GM12878 (cell line): ENCODE measurements around the gene TNFRSF8.

Source experiments
- CHD2 ChIP-seq: IDR thresholded peaks from 2 replicates; pipeline ENCODE4 v1.6.1; 2011; ENCODE audit warnings: low read depth, low read length, improper control_type of control experiment, borderline replicate concordance
- CREB1 ChIP-seq: IDR thresholded peaks from 2 replicates; pipeline ENCODE4 v1.6.1; 2012; ENCODE audit warnings: low read depth, mild to moderate bottlenecking, inconsistent platforms
- EP300 ChIP-seq, 2 experiments: fragments of 150-350 bp in 1 of 2; IDR thresholded peaks; 2 replicates each; pipeline ENCODE4 v1.6.1; 2011 to 2012; ENCODE audit warnings: low read depth in 2 of 2, low read length in 2 of 2, borderline replicate concordance in 1 of 2, improper control_type of control experiment in 1 of 2, inconsistent platforms in 1 of 2; ENCODE audit not compliant: control insufficient read depth in 1 of 2
- HDAC6 ChIP-seq: fragments of 200-600 bp; sonication (generic); IDR thresholded peaks from one replicate; pipeline ENCODE4 v1.8.0; 2017; ENCODE audit warnings: antibody characterized with exemption; ENCODE audit not compliant: unreplicated experiment
- JUNB ChIP-seq: IDR thresholded peaks from 2 replicates; pipeline ENCODE4 v1.6.1; 2016; ENCODE audit warnings: antibody characterized with exemption, mild to moderate bottlenecking
- POLR2A ChIP-seq: IDR thresholded peaks from 2 replicates; pipeline ENCODE4 v1.6.1; 2011; ENCODE audit warnings: low read depth, mild to moderate bottlenecking, low read length
- POLR2AphosphoS2 ChIP-seq: IDR thresholded peaks from 2 replicates; pipeline ENCODE4 v1.6.1; 2011; ENCODE audit warnings: low read depth, mild to moderate bottlenecking, low read length, improper control_type of control experiment, moderate library complexity
- TF ChIP-seq, protein P1 (sequence below): IDR thresholded peaks from 2 replicates; pipeline ENCODE4 v1.6.1; 2011; ENCODE audit warnings: low read depth, low read length, improper control_type of control experiment, borderline replicate concordance

DNA sequence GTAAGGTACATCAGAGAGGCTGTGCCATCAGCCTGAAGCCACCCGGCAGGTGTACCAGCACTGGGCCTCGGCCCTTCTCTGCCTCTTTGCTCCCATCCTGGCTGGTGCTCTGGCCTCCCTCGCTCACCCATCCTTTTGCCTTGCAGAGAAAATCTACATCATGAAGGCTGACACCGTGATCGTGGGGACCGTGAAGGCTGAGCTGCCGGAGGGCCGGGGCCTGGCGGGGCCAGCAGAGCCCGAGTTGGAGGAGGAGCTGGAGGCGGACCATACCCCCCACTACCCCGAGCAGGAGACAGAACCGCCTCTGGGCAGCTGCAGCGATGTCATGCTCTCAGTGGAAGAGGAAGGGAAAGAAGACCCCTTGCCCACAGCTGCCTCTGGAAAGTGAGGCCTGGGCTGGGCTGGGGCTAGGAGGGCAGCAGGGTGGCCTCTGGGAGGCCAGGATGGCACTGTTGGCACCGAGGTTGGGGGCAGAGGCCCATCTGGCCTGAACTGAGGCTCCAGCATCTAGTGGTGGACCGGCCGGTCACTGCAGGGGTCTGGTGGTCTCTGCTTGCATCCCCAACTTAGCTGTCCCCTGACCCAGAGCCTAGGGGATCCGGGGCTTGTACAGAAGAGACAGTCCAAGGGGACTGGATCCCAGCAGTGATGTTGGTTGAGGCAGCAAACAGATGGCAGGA lies 79.2 kb downstream of the TNFRSF8 start:
- TF ChIP-seq JUNB (no peak), EP300 (IDR thresholded peaks at IDR 0.05; ENCODE audit: borderline replicate concordance in 1 of 2, control insufficient read depth in 1 of 2, low read depth in 2 of 2, low read length in 2 of 2) (no peak), HDAC6 (no peak), CREB1 (no peak), POLR2A (0 out of 2 replicates have a peak, but pooled peaks have one; percentile 31), POLR2AphosphoS2 (no peak), CHD2 (no peak)
- TF ChIP-seq, protein P1, sequence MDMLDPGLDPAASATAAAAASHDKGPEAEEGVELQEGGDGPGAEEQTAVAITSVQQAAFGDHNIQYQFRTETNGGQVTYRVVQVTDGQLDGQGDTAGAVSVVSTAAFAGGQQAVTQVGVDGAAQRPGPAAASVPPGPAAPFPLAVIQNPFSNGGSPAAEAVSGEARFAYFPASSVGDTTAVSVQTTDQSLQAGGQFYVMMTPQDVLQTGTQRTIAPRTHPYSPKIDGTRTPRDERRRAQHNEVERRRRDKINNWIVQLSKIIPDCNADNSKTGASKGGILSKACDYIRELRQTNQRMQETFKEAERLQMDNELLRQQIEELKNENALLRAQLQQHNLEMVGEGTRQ = no peak
